SK-N-MC (cell line): ENCODE results near the gene IRX2.
A peak's percentile ranks its signal among the peaks of the same experiment; 100 is the strongest.

Experiments
- DNase-seq: peaks from one replicate; pipeline ENCODE4 v3.0.0-alpha.2; 2011; ENCODE audit warnings: low read depth, low spot score
- H3K27ac ChIP-seq: fragments of 200-600 bp; sonication (generic); 2 replicates; pipeline ENCODE4 v1.5.1; 2016; ENCODE audit warnings: mixed run types
- H3K36me3 ChIP-seq: fragments of 200-600 bp; sonication (generic); 2 replicates; pipeline ENCODE4 v1.6.1; 2017; ENCODE audit warnings: antibody characterized with exemption, low read length, mixed read lengths; ENCODE audit not compliant: insufficient read depth
- H3K4me3 ChIP-seq: fragments of 200-600 bp; sonication (generic); 2 replicates; pipeline ENCODE4 v1.5.1; 2016
- H3K9ac ChIP-seq: fragments of 200-600 bp; sonication (generic); 2 replicates; pipeline ENCODE4 v1.8.0; 2017; ENCODE audit warnings: mixed run types, mixed read lengths; ENCODE audit not compliant: insufficient read length
- H3K9me3 ChIP-seq: fragments of 200-600 bp; sonication (generic); 2 replicates; pipeline ENCODE4 v1.6.1; 2017; ENCODE audit warnings: low read depth, mild to moderate bottlenecking, antibody characterized with exemption, low read length, moderate library complexity, mixed read lengths
- EZH2 ChIP-seq: fragments of 200-600 bp; sonication (generic); IDR thresholded peaks from one replicate; pipeline ENCODE4 v1.6.1; 2017; ENCODE audit warnings: antibody characterized with exemption
- FOXP2 ChIP-seq: optimal IDR thresholded peaks from 2 replicates; pipeline ENCODE3; 2011; ENCODE audit warnings: mild to moderate bottlenecking, moderate library complexity; ENCODE audit not compliant: insufficient read depth; ENCODE audit errors: extremely low read length, control extremely low read depth
- POLR2AphosphoS5 ChIP-seq: IDR thresholded peaks from 2 replicates; pipeline ENCODE4 v1.6.1; 2012; ENCODE audit warnings: mild to moderate bottlenecking, low read depth, low read length, borderline replicate concordance

The IRX2 gene

DNA sequence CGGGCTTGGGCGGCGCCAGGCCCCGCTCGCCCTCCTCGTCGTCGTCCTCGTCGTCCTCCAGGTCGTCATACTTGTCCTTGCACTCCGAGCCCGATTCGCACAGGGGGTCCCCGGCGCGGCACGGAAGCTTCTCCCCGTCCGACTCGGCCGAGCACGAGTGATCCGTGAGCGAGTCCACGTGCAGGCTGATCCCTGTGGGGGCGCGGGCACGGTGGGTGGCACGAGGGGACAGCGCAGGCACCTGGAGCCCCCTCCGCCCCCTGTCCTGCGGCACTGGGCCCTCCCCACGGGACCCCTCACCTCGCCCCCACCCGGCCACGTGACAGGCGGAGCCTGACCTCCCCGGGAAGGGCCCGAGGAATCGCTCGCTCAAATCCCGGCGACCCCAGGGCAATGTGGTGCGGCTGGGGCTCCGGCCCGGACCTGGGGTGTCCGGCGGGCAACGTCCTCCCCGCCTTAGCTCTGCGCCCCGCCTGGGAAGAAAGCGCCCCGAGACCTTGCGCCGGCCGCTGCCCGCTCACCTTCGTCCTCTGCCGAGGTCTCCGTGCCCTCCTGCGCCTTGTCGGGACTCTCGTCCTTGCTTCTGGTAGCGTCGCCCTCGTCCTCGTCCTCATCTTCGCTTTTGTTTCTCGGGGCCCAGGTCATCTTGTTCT lies 2.5 kb downstream of the IRX2 start:
- H3K4me3 ChIP-seq: no peak overlapping the region

DNA sequence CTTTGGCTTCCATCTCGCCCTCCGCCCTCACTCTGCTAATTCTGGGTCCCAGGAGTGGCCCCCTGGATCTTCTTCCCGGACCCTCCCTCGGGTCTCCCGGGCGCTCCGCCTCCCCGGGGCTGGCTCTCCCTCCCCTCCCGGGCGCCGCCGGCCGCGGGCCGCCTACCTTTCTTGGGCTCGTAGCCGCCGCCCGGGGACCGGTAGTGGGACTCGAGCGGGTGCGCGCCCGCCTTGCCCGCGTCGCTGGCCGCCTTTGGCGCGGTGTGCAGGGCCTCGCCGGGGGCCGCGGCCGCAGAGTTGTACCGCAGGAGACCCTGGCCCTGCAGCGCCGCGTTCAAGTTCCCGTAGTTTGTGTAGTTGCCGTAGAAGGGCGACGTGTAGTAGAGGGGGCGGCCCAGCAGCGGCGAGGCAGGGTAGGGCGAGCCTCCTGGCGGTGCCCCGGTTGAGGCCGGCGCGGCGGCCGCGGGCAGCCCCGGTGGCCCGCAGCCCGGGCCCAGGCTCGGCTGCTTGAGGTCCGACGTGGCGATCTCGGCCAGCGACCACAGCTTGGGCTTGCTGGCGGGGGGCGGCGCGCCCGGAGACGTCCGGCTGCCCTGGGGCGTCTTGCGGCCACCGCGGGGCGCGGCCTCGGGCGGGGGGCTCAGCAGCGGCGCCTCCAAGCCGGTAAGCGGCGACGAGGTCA lies 3.2 kb downstream of the IRX2 start:
- peaks cover 31% of the 10 kb centered on the region for H3K36me3 ChIP-seq
- no peak overlapping the region for H3K4me3 ChIP-seq
- DNase-seq: no peak
- H3K9me3 ChIP-seq: no peaks in the 10 kb centered on the region
- H3K9ac ChIP-seq: no peak overlapping the region
- no peak for TF ChIP-seq EZH2
- no peak for TF ChIP-seq FOXP2
- no peak for TF ChIP-seq POLR2AphosphoS5
- no peak overlapping the region for H3K27ac ChIP-seq

More for the DNA sequence above, 2.5 kb downstream of the IRX2 start:
- DNase-seq: no peak
- Histone ChIP-seq H3K36me3 (peaks cover 30% of the 10 kb centered on the region), H3K9me3 (no peaks in the 10 kb centered on the region), H3K9ac (no peak overlapping the region), H3K27ac (no peak overlapping the region)
- no peak for TF ChIP-seq EZH2

DNA sequence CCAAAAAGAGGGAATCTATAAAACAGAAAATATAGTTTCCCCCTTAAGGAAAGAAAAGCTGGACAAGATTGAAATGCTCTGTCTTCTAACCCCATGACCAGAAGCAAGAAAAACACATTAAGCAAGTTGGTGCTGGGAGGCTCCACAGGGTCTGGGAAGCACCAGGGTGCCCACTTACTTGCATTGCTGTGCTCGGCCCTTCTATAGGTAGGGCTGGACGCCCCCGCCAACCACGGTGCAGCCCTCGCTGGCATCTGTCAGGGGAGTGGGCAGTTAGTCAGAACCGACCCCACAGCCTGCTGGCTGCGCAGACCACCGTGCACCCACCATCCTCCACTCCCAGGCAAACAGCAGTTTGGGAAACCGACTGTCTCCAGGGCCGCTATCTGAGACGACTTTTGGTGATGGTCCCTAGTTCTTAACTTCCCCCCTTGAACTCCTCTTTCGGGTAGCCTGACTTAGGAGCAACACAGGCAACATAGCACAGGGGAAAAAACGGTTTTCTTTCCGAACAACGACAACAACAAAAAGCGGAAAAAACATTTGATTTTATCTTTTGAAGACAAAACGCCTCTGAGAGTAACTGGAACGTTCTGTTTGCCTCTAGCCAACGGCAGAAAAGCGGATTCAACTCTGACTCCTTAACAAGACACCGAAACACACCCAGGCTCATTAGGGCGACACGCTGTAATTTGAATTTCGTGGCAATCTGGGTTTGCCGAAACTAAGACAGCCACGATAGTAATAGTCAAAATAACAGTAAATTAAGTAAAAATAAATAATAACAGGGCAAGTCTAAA lies 3.9 kb downstream of the IRX2 start:
- H3K4me3 ChIP-seq: no peak overlapping the region
- no peak overlapping the region for H3K27ac ChIP-seq
- H3K9me3 ChIP-seq: no peaks in the 10 kb centered on the region
- DNase-seq: no peak
- peaks cover 31% of the 10 kb centered on the region for H3K36me3 ChIP-seq
- no peak for TF ChIP-seq EZH2
- no peak for TF ChIP-seq FOXP2
- TF ChIP-seq POLR2AphosphoS5: no peak
- peak overlapping the region; percentile 32 for H3K9ac ChIP-seq

DNA sequence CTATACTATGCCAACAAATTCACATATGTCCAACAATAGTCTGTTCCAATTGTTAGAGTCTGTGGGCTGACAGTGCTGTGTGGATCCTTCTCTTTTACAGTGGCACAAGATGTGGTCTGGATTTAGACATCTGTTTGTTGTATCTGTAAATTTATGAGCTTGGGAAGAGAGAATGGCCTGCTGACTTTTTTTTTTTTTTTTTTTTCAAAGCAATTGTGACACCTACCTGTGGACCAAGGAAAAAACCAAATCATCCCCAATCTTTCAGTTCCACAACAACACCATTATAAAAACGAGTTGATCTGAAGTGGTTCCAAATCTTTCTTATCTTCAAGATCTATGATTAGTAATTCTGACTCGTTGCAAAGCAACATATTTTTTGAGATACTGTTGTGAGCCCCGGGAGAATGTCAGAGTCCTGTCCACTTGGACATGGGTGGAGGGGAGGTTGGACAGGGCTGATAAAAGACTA lies 4.9 kb downstream of the IRX2 start:
- no peak for DNase-seq
- H3K27ac ChIP-seq: no peak overlapping the region
- no peaks in the 10 kb centered on the region for H3K9me3 ChIP-seq
- peaks cover 31% of the 10 kb centered on the region for H3K36me3 ChIP-seq
- no peak overlapping the region for H3K9ac ChIP-seq
- TF ChIP-seq POLR2AphosphoS5: no peak
- TF ChIP-seq EZH2: no peak
- TF ChIP-seq FOXP2: no peak
- no peak overlapping the region for H3K4me3 ChIP-seq

DNA sequence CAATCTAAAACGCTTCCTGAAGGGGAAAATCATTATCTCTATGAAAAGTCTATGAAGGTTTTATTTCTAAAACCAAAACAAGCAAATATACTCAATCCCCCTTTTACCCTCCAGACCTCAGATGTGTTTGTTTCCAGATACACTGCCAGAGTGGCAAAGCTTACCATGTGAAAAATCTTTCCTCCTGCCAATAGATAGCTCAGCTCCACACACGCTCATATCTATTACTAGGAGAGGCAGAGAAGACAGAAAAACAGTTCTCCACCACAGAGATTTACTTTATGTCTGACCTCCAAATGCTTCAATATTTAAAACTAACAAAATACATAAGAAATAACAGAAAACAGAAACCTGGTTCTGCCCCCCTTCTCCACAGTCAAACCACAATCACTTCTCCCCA lies 7.0 kb downstream of the IRX2 start:
- DNase-seq: no peak
- TF ChIP-seq EZH2: no peak
- no peak for TF ChIP-seq FOXP2
- TF ChIP-seq POLR2AphosphoS5: no peak
- H3K36me3 ChIP-seq: peaks cover 31% of the 10 kb centered on the region
- no peaks in the 10 kb centered on the region for H3K9me3 ChIP-seq
- no peak overlapping the region for H3K4me3 ChIP-seq
- H3K27ac ChIP-seq: no peak overlapping the region
- H3K9ac ChIP-seq: no peak overlapping the region

DNA sequence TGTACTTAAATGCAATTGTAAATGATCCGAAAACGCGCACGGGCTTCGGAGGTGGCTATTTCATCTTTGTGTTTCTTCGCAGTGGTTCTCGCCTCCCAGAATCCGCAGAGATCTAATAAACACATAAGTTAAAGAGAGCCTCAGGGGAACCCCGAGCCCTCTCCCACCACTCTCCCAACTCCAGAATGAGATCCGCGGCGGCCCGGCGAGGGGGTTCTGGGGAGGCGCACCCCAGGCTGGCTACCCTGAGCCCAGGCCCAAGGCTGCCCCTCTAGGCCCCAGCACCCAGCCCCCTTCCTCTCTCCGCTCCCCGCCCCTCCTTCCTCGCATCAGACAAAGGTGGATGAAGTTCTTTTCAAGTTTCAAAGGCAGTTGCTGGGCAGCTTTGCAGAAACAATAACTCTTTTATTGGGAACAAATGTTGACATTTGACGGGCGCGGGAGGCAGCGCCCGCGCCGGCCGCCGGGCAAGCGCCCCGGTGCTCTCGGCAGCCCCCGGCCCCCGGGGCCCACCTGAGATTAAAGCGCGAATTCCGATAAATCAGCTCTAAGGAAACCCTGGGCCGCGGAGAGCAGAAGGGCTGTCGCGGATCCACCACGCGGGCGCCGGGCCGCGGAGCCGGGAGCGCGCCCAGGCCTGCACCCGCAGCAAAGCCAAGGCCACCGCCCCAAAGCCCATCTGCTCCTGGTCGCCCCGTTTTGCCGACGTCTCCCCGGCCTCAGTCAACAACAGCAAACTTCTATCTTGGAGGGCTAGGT lies 8.4 kb downstream of the IRX2 start:
- no peaks in the 10 kb centered on the region for H3K9me3 ChIP-seq
- H3K36me3 ChIP-seq: peaks cover 25% of the 10 kb centered on the region
- TF ChIP-seq POLR2AphosphoS5 (no peak), EZH2 (no peak), FOXP2 (no peak)
- no peak overlapping the region for H3K9ac ChIP-seq
- no peak overlapping the region for H3K4me3 ChIP-seq
- no peak overlapping the region for H3K27ac ChIP-seq
- no peak for DNase-seq

DNA sequence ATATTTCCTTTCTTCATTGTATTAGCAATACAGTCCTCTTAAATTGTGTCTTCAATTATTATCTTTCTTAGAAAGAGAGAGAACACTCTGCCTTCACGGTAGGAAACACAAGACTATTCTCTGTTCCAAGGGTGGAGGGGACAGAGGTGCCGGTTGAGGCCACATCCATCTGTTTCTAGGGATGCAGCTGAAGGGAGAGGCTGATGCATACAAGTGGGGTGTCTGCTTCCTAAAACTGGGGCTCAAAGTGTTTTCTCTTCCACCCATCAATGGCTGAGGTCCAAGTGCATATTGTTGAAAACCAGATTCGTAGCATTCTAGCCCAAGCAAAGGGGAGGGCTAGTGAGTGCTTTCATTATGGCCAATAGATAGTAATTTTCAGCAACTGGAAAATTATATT lies 9.5 kb downstream of the IRX2 start:
- H3K4me3 ChIP-seq: no peak overlapping the region
- H3K9me3 ChIP-seq: no peaks in the 10 kb centered on the region
- no peak overlapping the region for H3K9ac ChIP-seq
- H3K36me3 ChIP-seq: peaks cover 18% of the 10 kb centered on the region
- no peak overlapping the region for H3K27ac ChIP-seq
- TF ChIP-seq EZH2: no peak
- TF ChIP-seq POLR2AphosphoS5: no peak
- no peak for TF ChIP-seq FOXP2
- no peak for DNase-seq

DNA sequence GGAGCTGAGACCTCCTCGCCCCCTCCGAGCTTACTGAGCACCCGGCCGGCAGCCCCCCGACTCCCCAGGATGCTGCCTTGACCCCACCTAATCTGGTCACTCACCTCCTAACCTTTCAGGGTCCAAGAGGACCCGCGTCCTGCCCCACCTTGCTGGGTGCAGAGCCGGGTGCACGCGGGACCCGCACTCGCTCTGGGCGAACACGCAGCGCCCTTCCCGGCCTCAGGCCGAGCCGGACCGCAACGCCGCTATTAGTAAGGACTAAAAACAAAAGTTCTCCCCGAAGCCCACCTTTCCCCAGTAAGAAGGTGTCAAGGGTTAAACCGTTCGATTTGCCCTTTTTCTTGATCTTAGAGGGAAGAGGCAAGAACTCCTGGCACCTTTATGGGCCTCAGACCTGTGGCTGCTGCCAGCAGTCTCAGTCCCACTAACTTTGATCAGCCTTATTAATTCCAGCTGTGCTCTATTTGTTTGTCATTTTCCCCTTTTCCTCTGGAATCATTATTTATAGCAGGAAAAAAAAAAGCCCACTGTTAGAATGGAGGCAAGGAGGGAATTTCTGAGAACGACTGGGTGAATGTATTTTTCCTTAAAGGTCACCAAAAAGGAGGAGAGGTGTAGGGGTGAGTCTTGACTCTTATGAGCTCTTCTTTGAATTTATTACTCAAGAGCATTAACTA lies 10.5 kb downstream of the IRX2 start:
- Histone ChIP-seq H3K27ac (no peak overlapping the region), H3K9ac (no peak overlapping the region), H3K9me3 (no peaks in the 10 kb centered on the region), H3K4me3 (no peak overlapping the region), H3K36me3 (peaks cover 12% of the 10 kb centered on the region; the same call in 1 of the 2 replicates)
- no peak for DNase-seq
- no peak for TF ChIP-seq POLR2AphosphoS5
- TF ChIP-seq FOXP2: no peak
- TF ChIP-seq EZH2: no peak
